ENCODE measurements around the gene HIRA. TPM values are rescaled to one million over a fixed set of nuclear protein-coding genes. Genes with fewer than 3 reads are reported as not detected.

Gene HIRA
- total RNA-seq, 4 donors from 2014 or later, result 18.8 to 31.6 (median 24.7) TPM

- TF ChIP-seq EP300 (IDR thresholded peaks at IDR 0.05), result no peak
- TF ChIP-seq CTCF (IDR thresholded peaks at IDR 0.05), result no peak
- no peak for TF ChIP-seq POLR2A (IDR thresholded peaks at IDR 0.05)
- Histone ChIP-seq H3K36me3 (peaks cover 0 to 90% (median 0%) of the 10 kb centered on the region in 3 donors), H3K27me3 (no peaks in the 10 kb centered on the region), H3K9me3 (no peaks in the 10 kb centered on the region), H3K27ac (no peak overlapping the region), H3K4me3 (no peak overlapping the region), H3K4me1 (no peaks in the 10 kb centered on the region)
- 90% methylated on average over 10 of the region's 10 CpGs for WGBS, 2 donors
- no peak for DNase-seq (ENCODE audit: low spot score in 2 of 2)
Measured at GRCh38 chr22:19456541-19456940, 25.0 kb upstream of the HIRA start.

GRCh38 chr22:19455585-19456370 is 24.2 kb upstream of the HIRA start:
- DNase-seq (ENCODE audit: low spot score in 2 of 2), result no peak
- H3K4me1 ChIP-seq, result no peaks in the 10 kb centered on the region
- no peaks in the 10 kb centered on the region for H3K9me3 ChIP-seq
- WGBS, 2 donors, result 68 to 69% methylated on average over 4 of the region's 4 CpGs
- TF ChIP-seq EP300 (IDR thresholded peaks at IDR 0.05), result no peak
- no peak for TF ChIP-seq POLR2A (IDR thresholded peaks at IDR 0.05)
- TF ChIP-seq CTCF (IDR thresholded peaks at IDR 0.05), result no peak
- peaks cover 0 to 87% (median 0%) of the 10 kb centered on the region in 3 donors for H3K36me3 ChIP-seq
- H3K27me3 ChIP-seq, result no peaks in the 10 kb centered on the region
- H3K27ac ChIP-seq, result no peak overlapping the region
- no peak overlapping the region for H3K4me3 ChIP-seq

- H3K27ac ChIP-seq, result no peak overlapping the region
- 96% methylated on average over 2 of the region's 2 CpGs for whole genome bisulfite sequencing, 2 donors
- H3K9me3 ChIP-seq, result no peaks in the 10 kb centered on the region
- TF ChIP-seq CTCF (IDR thresholded peaks at IDR 0.05) (no peak), EP300 (IDR thresholded peaks at IDR 0.05) (no peak), POLR2A (IDR thresholded peaks at IDR 0.05) (no peak)
- DNase-seq (ENCODE audit: low spot score in 2 of 2), result no peak
- no peaks in the 10 kb centered on the region for H3K4me1 ChIP-seq
- H3K36me3 ChIP-seq, result peaks cover 0 to 85% (median 0%) of the 10 kb centered on the region in 3 donors
- H3K27me3 ChIP-seq, result no peaks in the 10 kb centered on the region
- no peak overlapping the region for H3K4me3 ChIP-seq
Measured at GRCh38 chr22:19455033-19455432, 23.5 kb upstream of the HIRA start.

GRCh38 chr22:19454156-19454555 is 22.6 kb upstream of the HIRA start:
- H3K27me3 ChIP-seq, result no peaks in the 10 kb centered on the region
- no peaks in the 10 kb centered on the region for H3K4me1 ChIP-seq
- TF ChIP-seq EP300 (IDR thresholded peaks at IDR 0.05) (no peak), CTCF (IDR thresholded peaks at IDR 0.05) (no peak), POLR2A (IDR thresholded peaks at IDR 0.05) (no peak)
- DNase-seq (ENCODE audit: low spot score in 2 of 2), result no peak
- no peak overlapping the region for H3K4me3 ChIP-seq
- H3K36me3 ChIP-seq, result peaks cover 0 to 78% (median 0%) of the 10 kb centered on the region in 3 donors
- no peak overlapping the region for H3K27ac ChIP-seq
- 80 to 82% methylated on average over 6 of the region's 6 CpGs for WGBS, 2 donors
- H3K9me3 ChIP-seq, result no peaks in the 10 kb centered on the region

- Histone ChIP-seq H3K27ac (no peak overlapping the region), H3K9me3 (no peaks in the 10 kb centered on the region), H3K36me3 (peaks cover 0 to 78% (median 0%) of the 10 kb centered on the region in 3 donors), H3K27me3 (no peaks in the 10 kb centered on the region), H3K4me1 (peaks cover 0 to 3% (median under 1%) of the 10 kb centered on the region in 4 donors), H3K4me3 (no peak overlapping the region)
- WGBS, 2 donors, result 81% methylated on average over 5 of the region's 5 CpGs
- no peak for DNase-seq (ENCODE audit: low spot score in 2 of 2)
- TF ChIP-seq CTCF (IDR thresholded peaks at IDR 0.05) (no peak), EP300 (IDR thresholded peaks at IDR 0.05) (no peak), POLR2A (IDR thresholded peaks at IDR 0.05) (no peak)
Measured at GRCh38 chr22:19453718-19454117, 22.2 kb upstream of the HIRA start.
